GM19351 (cell line): Measurements from ENCODE around the gene RMC1.

Experiments
- ATAC-seq: cut with Tn5 transposase; IDR thresholded peaks from one replicate; pipeline ENCODE4 v1.9.1; 2021; ENCODE audit warnings: mild to moderate bottlenecking, moderate library complexity; ENCODE audit not compliant: unreplicated experiment

The RMC1 gene

DNA sequence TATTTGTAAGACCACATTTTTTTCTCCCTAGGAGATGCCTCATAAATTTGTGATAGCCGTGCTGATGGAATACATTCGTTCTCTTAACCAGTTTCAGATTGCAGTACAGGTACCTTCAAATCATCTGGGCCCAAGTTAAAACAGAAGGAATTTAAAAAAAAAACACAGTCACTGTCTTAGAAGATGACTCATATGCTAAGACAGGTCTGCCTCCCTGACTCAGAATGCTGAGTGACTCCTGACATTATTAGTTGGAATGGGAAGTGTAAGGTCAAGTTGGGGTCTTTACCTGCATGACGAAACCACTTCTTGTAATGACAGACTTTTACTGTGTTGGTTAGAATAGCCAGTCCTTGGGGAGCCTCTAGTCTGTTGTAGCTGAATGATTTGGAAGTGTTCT lies 26.3 kb downstream of the RMC1 start:
- ATAC-seq, result no peak

DNA sequence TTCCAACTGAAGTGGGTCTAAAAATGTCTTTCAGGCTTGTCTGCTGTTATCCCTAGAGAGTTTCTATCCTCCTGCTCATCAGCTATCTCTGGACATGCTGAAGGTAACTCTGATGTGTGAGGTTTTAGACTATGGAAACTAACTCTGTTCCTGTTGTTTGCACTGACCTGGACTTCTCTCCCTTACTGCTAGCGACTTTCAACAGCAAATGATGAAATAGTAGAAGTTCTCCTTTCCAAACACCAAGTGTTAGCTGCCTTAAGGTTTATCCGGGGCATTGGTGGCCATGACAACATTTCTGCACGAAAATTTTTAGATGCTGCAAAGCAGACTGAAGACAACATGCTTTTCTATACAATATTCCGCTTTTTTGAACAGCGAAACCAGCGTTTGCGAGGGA lies 26.9 kb downstream of the RMC1 start:
- no peak for ATAC-seq

DNA sequence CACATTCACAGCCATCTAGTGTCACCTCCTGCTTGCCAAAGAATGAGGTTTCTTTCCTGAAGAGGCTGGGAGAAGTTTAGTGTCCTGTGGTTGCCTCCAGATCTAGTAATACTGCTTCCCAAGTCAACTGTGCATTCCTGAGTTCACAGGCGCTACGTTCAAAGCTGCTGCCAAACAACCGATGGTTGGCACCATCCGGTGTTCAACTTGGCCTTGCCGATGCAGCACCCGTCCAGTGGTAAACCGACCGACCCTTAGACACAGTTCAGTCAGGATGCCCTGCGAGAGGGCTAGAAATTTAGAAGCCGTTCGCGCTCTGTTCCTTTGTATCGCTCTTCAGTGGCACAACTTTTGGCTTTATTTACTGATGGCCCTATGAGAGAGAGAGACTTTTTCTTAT lies 28.6 kb downstream of the RMC1 start:
- no peak for ATAC-seq

DNA sequence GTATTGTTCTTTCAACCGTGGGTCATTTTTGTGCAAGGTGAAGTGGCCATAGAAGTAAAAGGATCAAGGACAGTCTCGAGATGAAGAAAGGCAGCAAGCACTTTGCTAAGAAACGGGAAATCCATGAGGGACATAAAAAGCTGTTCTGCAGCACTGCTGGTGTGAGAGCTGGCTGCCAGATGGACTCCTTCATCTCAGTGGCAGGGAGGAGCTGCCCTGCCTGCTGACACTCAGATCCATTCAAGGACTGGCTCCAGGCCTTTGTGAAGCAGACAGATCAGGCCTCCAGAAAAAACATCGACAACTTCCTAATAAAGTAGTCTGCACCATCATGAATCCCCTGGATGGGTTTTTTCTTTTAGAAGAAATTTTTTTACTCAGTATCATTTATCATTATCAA lies 29.5 kb downstream of the RMC1 start:
- no peak for ATAC-seq

DNA sequence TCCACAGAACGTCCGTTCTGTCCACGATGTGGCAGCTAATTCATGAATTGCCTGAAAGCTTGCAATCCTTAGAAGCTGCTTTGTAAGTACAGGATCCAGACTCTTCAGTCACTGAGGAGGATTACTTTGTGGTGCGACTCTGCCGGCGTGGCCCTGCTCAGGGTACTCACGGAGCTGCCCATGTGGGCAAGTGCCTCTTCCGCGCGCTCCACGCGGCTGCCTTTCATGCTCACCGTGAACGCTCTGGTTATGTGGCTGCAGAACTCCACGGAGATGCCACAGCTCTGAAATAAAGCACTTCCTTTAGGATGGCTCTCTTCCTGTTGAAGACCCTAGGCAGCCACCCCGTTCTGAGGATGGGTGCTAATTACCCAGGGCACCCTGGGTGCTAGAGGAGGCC lies 31.0 kb downstream of the RMC1 start:
- ATAC-seq, result no peak

DNA sequence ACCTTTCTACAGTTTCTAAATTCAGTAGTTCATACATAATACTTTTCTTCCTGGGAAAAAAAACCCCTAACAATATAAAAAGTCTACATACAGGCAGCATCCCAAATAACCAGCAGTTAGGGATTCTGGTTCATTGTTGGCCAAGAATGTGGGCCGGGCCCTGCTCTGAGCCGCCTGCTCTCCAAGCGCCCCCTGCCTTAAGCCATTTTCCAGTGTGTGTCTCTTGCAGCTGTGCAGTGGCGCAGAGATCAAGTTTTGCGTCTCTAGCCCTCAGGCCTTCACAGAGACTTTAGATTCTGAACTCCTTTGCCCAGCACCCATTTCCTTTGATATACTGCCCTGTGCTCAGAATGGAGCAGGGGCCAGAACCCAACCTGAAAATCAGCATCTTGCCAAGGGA lies 32.9 kb downstream of the RMC1 start:
- no peak for ATAC-seq

DNA sequence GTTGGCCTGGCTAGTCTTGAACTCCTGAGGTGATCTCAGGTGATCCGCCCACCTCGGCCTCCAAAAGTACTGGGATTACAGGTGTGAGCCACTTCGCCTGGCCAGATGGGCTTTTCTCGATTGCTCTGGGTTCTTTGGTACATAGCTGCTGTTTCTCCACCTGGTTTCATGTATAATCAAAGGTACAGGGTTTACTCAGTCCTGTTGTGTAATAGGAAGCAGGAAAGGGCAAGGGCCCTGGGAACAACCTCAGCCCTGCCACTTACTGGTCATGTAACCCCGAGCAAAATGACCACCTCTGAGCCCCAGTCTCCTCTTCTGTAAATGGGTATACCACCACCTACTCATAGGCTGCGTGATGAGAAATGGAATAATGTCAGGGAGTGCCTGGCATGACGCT lies 34.0 kb downstream of the RMC1 start:
- no peak for ATAC-seq

DNA sequence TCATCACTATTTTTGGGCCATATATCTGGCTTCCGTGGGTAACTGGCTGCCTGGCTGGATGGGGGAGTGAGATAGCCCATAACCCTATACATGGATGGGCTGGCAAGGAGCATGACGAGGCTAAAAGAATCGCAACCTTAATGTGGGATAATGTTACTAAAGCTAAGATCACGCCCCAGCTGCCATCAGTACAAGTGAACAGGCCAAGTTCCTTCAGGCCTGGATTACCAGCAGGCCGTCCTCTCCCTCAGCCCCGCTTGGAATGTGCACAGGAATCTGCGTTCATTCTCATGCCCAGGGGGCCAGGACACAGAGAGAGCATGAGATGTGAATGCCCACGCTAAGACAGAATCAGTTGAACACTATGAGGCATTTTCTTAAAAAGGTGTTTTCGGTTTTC lies 34.7 kb downstream of the RMC1 start:
- ATAC-seq, result no peak

DNA sequence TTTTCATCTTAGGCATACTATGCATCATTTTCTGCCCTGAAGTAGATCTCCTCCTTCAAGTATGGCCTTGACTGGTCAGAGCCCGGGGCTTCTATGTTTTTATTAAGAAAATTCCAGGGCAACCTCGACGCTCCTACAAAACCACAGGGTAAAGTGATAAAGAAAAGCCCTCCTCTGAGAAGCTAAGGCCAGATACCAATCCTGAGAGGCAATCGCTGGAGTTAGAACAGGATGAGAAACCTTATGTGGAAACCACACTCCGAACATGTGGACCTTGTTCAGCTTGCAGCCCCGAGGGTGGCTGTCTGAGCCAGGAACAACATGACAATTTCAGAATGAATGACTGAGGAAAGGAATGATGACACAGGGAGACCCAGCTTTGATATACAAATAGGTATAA lies 35.6 kb downstream of the RMC1 start:
- ATAC-seq, result no peak

DNA sequence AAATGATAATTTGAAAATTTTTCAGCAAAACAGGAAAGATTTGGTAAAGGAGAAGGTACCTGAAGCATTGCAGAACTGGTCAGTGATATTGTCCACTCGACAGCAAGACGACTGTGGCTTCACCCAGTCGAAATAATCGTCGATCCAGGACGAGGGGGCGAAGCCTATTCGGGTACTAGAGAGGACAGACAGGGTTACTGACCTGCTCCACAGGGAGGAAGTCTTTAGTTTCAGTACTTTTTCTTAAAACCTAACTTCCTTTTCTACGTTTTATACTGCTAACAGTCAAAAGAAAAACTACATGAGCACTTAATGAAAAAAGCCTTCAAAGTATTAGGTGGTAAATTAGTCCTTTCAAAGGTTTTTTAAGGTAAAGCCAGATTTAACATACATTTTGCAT lies 36.0 kb downstream of the RMC1 start:
- no peak for ATAC-seq

DNA sequence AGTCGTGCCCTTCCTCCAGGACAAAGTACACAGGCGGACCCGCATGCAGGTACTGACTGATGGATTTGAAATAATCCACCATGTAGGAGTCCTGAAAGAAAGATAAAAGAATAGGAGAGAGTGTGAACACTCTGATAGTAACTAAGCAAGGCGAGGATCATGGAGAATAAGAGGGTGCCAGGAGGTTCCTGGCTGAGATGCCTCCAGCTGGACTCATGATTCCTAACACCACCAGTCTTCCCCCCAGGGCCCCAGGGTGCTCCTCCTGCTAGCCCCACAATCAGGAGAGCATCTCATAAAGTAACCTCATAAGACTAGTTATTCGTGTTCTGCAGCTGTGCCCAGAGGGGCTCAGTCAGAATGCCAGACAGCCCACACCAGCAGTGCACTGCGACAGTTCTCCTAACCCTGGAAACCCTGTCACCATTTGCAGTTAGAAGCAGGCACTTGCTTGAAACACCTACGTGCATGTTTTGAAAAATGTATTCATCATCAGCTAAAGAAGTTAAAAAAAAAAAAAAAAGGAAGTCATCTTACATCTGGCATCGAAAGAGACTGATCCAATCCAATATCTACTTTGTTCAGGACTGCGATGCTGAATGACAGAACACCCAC lies 36.7 kb downstream of the RMC1 start:
- no peak for ATAC-seq

DNA sequence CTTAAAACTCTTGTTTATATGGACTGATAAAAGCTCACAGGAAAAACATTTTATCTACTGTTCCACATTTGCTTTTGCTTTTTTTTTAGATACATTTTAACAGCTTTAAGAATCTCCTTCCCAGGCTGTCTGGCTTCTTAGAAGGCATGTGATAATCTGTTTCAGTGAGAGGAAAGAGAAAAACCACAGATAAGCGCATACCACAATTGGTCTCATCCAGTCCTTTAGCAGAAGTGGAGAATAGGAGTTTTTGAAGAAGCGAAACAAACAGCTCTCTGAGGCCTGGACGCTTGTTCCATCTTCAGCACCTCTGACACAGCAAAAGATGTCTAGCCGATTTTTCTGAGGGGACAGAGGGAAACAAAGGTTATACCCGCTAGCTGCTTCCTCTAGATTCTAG lies 37.6 kb downstream of the RMC1 start:
- peak; percentile 76 for ATAC-seq

DNA sequence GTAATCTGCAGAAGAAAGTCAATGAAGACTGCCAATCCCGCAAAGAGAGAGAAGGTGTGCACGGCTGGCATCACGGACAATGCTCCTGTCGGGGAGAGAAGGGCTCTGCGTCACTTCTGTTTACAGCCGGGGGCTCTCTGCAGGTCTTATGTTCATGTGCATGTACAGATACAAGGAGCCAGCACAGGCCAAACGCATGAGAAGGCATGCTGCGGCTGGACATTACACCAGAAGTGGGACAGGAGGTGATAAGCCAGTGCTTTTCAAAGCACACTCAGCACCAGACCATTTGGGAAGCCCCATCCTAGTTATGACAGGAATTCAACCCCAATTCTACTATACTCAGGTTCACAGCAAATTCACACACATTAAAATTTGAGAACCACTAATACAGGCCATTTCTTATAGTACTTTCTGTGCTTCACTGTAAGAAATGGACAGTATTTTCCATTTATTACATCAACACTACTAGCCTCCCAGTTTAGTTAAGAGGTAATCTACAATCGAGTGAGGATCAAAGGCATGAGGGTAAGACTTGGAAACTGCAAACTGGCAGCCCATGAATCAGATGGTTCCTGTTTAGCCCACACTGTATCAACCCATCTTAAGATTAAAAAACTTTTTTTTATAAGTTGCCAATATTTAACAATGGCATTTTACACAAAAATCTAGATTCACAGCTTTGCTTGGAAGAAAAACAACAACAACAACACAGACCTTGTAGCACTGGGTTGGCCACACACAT lies 38.2 kb downstream of the RMC1 start:
- ATAC-seq, result no peak

DNA sequence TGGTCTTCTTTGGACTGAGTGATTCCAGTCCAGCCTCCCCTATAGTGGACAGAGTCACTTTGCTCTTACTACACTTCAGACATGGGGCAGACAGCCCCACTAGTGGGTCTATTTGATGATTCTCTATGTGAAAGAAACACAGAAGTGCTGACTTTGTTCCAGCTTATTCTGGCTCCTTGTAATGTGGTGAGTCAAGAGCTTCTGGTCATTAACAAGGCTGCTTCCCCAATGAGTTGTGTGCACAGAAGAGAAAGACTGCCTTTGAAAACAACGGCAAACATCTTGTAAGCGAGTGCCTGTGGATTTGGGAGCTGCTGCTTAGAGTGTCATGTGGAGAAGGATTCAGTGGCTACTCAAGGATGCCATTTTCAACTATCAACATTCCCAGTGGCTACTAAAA lies 39.1 kb downstream of the RMC1 start:
- ATAC-seq, result no peak

DNA sequence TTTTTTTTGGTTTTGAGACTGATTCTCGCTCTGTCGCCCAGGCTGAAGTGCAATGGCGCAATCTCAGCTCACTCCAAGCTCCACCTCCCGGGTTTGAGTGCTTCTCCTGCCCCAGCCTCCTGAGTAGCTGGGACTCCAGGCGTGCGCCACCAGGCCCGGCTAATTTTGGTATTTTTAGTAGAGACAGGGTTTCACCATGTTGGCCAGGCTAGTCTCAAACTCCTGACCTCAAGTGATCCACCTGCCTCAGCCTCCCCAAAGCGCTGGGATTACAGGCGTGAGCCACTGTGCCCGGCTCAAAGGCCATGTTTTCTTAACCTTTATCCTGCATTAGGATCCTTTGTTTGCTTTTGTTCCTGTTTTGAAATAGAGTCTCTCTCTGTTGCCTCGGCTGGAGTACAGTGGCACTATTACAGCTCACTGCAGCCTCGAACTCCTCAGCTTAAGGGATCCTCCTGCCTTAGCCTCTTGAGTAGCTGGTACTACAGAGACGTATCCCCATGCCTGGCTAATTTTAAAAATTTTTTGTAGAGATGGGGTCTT lies 42.0 kb downstream of the RMC1 start:
- no peak for ATAC-seq

DNA sequence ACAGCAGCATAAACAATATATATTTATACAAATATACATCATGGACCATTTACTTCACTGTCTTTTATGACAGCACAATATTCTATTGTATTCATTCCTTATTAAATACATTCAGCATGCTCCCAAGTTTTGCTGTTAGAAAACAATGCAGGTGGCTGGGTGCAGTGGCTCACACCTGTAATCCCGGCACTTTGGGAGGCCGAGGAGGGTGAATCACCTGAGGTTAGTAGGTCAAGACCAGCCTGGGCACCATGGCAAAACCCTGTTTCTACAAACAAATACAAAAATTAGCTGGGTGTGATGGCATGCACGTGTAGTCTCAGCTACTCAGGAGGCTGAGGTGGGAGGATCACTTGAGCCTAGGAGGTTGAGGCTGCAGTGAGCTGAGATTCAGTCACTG lies 44.0 kb downstream of the RMC1 start:
- no peak for ATAC-seq

DNA sequence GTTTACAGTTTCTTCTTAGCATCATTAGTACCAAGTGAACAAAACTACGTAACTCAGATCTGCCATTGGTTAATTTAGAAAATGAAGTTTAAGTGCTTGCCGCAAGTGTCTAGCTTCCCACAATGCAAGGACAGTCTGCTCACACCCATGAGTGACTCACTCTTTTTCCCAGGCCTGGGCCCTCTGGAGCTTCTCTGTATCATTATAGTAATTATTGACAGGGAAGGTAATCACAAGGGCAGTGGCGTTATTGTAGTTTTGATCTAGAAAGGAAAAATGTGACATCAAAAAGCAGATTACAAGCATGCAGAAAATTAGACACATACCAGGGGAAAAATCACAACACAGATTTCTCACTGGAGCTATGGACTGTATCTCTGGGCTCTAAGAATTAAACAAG lies 44.5 kb downstream of the RMC1 start:
- no peak for ATAC-seq

DNA sequence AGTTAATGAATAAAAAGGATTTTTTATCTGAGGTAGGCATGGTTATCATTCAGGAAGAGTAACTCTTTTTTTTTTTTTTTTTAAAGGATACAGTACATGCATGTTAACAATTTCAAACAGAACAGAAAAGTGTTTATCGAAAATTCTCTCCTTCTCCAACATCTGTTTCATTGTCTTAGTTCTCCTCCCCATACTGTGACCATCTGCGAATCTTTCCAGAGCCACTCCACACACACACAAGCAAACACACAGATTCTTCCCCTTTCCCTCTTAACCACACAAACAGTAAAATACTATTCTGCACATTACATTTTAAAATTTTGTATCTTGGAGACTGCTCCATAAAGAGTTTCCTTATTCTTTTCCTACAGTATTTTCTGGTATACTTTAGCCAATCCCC lies 45.0 kb downstream of the RMC1 start:
- ATAC-seq, result no peak

DNA sequence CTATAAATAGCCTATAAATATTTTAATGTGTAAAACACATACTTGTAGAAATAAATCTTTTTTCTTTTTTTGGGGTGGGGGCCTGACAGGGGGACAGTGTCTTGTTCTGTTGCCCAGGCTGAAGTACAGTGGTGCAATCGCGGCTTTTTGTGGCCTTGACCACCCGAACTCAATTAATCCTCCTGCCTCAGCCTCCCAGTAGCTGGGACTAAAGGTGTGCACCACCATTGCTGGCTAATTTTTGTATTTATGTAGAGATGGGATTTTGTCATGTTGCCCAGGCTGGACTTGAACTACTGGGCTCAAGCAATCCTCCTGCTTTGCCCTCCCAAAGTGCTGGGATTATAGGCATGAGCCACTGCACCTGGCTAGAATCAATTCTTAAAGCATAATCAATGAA lies 45.4 kb downstream of the RMC1 start:
- ATAC-seq, result no peak

DNA sequence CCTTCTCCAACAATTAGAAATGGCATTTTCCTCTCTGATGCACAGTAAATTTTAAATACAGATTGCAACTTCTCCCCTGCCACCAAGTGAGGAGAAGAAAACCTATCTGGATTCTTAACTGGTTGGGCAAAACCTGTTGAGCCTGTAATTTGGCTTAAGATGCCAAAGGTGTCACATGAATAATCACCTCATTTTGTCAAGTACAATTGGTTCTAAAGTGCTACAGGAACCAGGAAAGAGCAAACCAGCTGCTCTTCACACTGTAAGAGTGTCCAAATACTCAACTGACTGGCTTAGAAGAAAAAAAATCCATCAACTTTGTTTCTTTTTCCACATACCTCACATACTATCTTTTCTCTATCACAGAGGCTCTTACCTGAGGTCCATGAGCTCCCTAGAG lies 47.6 kb downstream of the RMC1 start:
- ATAC-seq, result no peak

DNA sequence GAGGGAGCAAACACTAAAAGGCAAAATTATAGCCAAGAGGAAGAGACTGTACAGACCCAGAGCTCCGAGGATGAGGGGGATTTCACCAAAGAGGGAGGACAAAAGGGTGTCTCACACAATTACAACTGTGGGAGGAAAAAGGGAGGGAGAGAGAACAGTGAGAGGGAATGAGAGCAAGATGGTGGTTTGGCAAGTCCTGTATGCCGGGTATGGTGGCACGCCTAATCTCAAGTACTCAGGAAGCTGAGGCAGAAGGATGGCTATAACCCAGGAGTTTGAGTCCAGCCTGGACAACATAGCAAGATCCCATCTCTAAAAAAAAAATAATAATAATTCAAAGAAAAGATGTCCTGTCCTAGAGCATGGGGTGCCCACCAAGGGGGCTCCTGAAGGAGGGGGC lies 48.7 kb downstream of the RMC1 start:
- no peak for ATAC-seq

DNA sequence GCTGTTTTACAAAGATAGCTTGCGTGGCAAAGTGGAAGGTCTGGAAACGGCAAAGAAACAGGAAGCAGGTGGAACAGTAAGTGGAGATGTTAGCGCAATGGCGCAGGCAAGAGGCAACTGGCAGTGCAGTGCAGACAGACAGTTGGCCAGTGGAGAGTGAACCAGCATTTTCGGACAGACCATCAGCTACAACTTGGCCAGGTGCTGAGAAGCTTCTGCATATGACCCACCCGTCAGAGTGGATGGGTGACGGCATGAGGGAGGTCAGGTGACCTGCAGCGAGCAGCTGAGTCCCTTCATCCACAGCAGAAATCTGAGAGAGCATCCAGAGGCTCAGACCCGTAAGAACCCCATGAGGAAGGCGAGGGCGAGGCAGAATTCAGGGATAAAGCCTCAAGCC lies 49.2 kb downstream of the RMC1 start:
- no peak for ATAC-seq

DNA sequence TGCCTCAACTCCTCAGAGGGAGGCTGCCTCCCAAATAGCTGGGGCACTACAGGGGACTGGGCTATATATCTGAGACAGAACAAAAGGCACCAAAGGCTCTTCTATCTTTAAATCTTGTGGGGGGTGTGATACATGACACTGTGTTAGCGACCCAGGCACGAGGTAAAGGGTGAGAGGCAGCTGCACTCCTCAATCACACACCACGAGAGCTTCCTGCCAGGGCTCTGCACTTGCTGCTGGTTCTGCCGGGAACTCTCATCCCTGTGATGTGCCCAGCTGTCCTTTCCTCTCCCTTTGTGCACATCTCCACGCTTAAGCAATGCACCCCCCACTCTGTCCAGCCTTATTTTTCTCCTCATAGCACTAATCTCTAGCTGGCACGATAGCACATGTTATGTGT lies 50.6 kb downstream of the RMC1 start:
- ATAC-seq, result no peak
